Neural progenitor cell (in vitro differentiated cells): ENCODE measurements around the gene DUOX1. TPM values are rescaled to one million over a fixed set of nuclear protein-coding genes. Genes with fewer than 3 reads are reported as not detected.

Source experiments
- DNase-seq: peaks from one replicate; pipeline ENCODE4 v3.0.0-alpha.2; 2016; ENCODE audit warnings: low spot score
- H2AFZ ChIP-seq: fragments of 200-600 bp; sonication (generic); replicated peaks from 2 replicates; pipeline ENCODE4 v1.6.1; 2016; ENCODE audit warnings: antibody characterized with exemption
- H3F3A ChIP-seq: fragments of 200-600 bp; sonication (generic); 2 replicates; pipeline ENCODE4 v1.6.1; 2016; ENCODE audit warnings: antibody characterized with exemption, low read depth
- H3K27ac ChIP-seq: fragments of 200-600 bp; sonication (generic); 2 replicates; pipeline ENCODE4 v1.5.1; 2016; ENCODE audit warnings: mild to moderate bottlenecking
- H3K27me3 ChIP-seq: fragments of 200-600 bp; sonication (generic); 2 replicates; pipeline ENCODE4 v1.6.1; 2016; ENCODE audit warnings: mild to moderate bottlenecking, moderate library complexity
- H3K36me3 ChIP-seq: fragments of 200-600 bp; sonication (generic); 2 replicates; pipeline ENCODE4 v1.5.1; 2016
- H3K4me1 ChIP-seq: fragments of 200-600 bp; sonication (generic); 2 replicates; pipeline ENCODE4 v1.6.1; 2016; ENCODE audit warnings: mixed run types
- H3K4me2 ChIP-seq: fragments of 200-600 bp; sonication (generic); 2 replicates; pipeline ENCODE4 v1.6.1; 2016
- H3K4me3 ChIP-seq: fragments of 200-600 bp; sonication (generic); 2 replicates; pipeline ENCODE4 v1.5.1; 2016
- H3K79me2 ChIP-seq: fragments of 200-600 bp; sonication (generic); 2 replicates; pipeline ENCODE4 v1.6.1; 2016; ENCODE audit warnings: low read depth
- H3K9ac ChIP-seq: fragments of 200-600 bp; sonication (generic); 2 replicates; pipeline ENCODE4 v1.6.1; 2016
- H3K9me3 ChIP-seq: fragments of 200-600 bp; sonication (generic); 2 replicates; pipeline ENCODE4 v1.5.1; 2016; ENCODE audit warnings: low read depth
- H4K20me1 ChIP-seq: fragments of 200-600 bp; sonication (generic); 2 replicates; pipeline ENCODE4 v1.6.1; 2016; ENCODE audit warnings: low read depth
- H3K27ac Mint-ChIP-seq: 3 replicates; pipeline ENCODE4 v1.8.0; 2021; ENCODE audit warnings: mixed read lengths
- H3K27me3 Mint-ChIP-seq: 2 replicates; pipeline ENCODE4 v1.8.0; 2022; ENCODE audit warnings: low read depth, mild to moderate bottlenecking, inconsistent platforms, moderate library complexity, mixed read lengths; ENCODE audit not compliant: insufficient read depth
- H3K36me3 Mint-ChIP-seq: 3 replicates; pipeline ENCODE4 v1.8.0; 2021; ENCODE audit warnings: mixed read lengths
- H3K4me1 Mint-ChIP-seq: 3 replicates; pipeline ENCODE4 v1.8.0; 2021; ENCODE audit warnings: mixed read lengths
- H3K4me3 Mint-ChIP-seq: 3 replicates; pipeline ENCODE4 v1.8.0; 2021; ENCODE audit warnings: mild to moderate bottlenecking, moderate library complexity, mixed read lengths
- H3K9me3 Mint-ChIP-seq: 3 replicates; pipeline ENCODE4 v1.8.0; 2020; ENCODE audit warnings: mixed read lengths
- CTCF ChIP-seq: fragments of 200-600 bp; sonication (generic); IDR thresholded peaks from 2 replicates; pipeline ENCODE4 v1.5.1; 2017; ENCODE audit warnings: antibody characterized with exemption, mild to moderate bottlenecking
- EZH2 ChIP-seq: fragments of 200-600 bp; sonication (generic); IDR thresholded peaks from 2 replicates; pipeline ENCODE4 v1.6.1; 2017; ENCODE audit warnings: antibody characterized with exemption, mild to moderate bottlenecking, moderate library complexity
- EZH2phosphoT487 ChIP-seq: fragments of 200-600 bp; sonication (generic); IDR thresholded peaks from 2 replicates; pipeline ENCODE4 v1.6.1; 2017; ENCODE audit warnings: antibody characterized with exemption
- total RNA-seq: library from RNA; depleted of rRNA; stranded (reverse); fragments of >200 nt; gene quantifications from 2 replicates; pipeline ENCODE4 v1.2.3, GENCODE V29; 2015; ENCODE audit warnings: low replicate concordance

DUOX1 gene
- total RNA-seq, 1 donor from 2014 or later, result 0.30 TPM

- Histone ChIP-seq H3K79me2 (no peaks in the 10 kb centered on the region), H3K9me3 (no peaks in the 10 kb centered on the region), H3K36me3 (no peaks in the 10 kb centered on the region), H3K4me1 (no peaks in the 10 kb centered on the region), H3K4me3 (no peak overlapping the region), H3K9ac (no peak overlapping the region), H2AFZ (no peak overlapping the region), H3K27ac (no peak overlapping the region), H3K27me3 (peaks cover 12% of the 10 kb centered on the region), H3F3A (no peaks in the 10 kb centered on the region), H4K20me1 (no peaks in the 10 kb centered on the region), H3K4me2 (no peak overlapping the region)
- peaks cover 8% of the 10 kb centered on the region for H3K27me3 Mint-ChIP-seq
- no peak overlapping the region for H3K4me3 Mint-ChIP-seq
- H3K27ac Mint-ChIP-seq, result no peak overlapping the region
- TF ChIP-seq EZH2phosphoT487, result no peak
- no peak for TF ChIP-seq CTCF
- TF ChIP-seq EZH2, result no peak
- H3K9me3 Mint-ChIP-seq, result no peaks in the 10 kb centered on the region
- no peak for DNase-seq
- H3K36me3 Mint-ChIP-seq, result no peaks in the 10 kb centered on the region
- H3K4me1 Mint-ChIP-seq, result no peaks in the 10 kb centered on the region
These were observed 40.0 kb upstream of the DUOX1 start for GRCh38 chr15:45089712-45090373.

- Mint-ChIP-seq H3K4me1 (no peaks in the 10 kb centered on the region), H3K27me3 (peaks cover 8% of the 10 kb centered on the region)
- no peak overlapping the region for H3K4me2 ChIP-seq
These were observed 38.6 kb upstream of the DUOX1 start for GRCh38 chr15:45091161-45091560.

GRCh38 chr15:45091576-45091975, 38.2 kb upstream of the DUOX1 start:
- Histone ChIP-seq H2AFZ (no peak overlapping the region), H3K4me2 (no peak overlapping the region), H3K9ac (no peak overlapping the region), H3F3A (no peaks in the 10 kb centered on the region), H3K4me1 (no peaks in the 10 kb centered on the region), H3K36me3 (no peaks in the 10 kb centered on the region), H3K9me3 (no peaks in the 10 kb centered on the region), H4K20me1 (no peaks in the 10 kb centered on the region), H3K27ac (no peak overlapping the region), H3K79me2 (no peaks in the 10 kb centered on the region), H3K27me3 (peaks cover 12% of the 10 kb centered on the region), H3K4me3 (no peak overlapping the region)
- TF ChIP-seq EZH2, result no peak
- no peak for TF ChIP-seq CTCF
- no peak for TF ChIP-seq EZH2phosphoT487
- Mint-ChIP-seq H3K27me3 (peaks cover 8% of the 10 kb centered on the region), H3K27ac (no peak overlapping the region), H3K4me3 (no peak overlapping the region), H3K4me1 (no peaks in the 10 kb centered on the region), H3K36me3 (no peaks in the 10 kb centered on the region), H3K9me3 (no peaks in the 10 kb centered on the region)
- DNase-seq, result no peak

More at GRCh38 chr15:45091161-45091560, 38.6 kb upstream of the DUOX1 start:
- no peaks in the 10 kb centered on the region for H3K9me3 ChIP-seq
- H3K27me3 ChIP-seq, result peaks cover 12% of the 10 kb centered on the region
- H3K9ac ChIP-seq, result no peak overlapping the region
- no peak for DNase-seq
- no peak overlapping the region for H2AFZ ChIP-seq
- Mint-ChIP-seq H3K27ac (no peak overlapping the region), H3K4me3 (no peak overlapping the region), H3K9me3 (no peaks in the 10 kb centered on the region), H3K36me3 (no peaks in the 10 kb centered on the region)
- H3K4me1 ChIP-seq, result no peaks in the 10 kb centered on the region
- TF ChIP-seq EZH2 (no peak), CTCF (no peak), EZH2phosphoT487 (no peak)
- no peaks in the 10 kb centered on the region for H3F3A ChIP-seq
- H4K20me1 ChIP-seq, result no peaks in the 10 kb centered on the region
- H3K36me3 ChIP-seq, result no peaks in the 10 kb centered on the region
- no peaks in the 10 kb centered on the region for H3K79me2 ChIP-seq
- H3K4me3 ChIP-seq, result no peak overlapping the region
- no peak overlapping the region for H3K27ac ChIP-seq
